NOMO-1 (cell line): ENCODE results near the gene ITGB7.

Source experiments
- DNase-seq, 2 experiments: peaks; one replicate each; lab custom pipeline; 2025; ENCODE audit not compliant: unreplicated experiment in 2 of 2; lab: John Stamatoyannopoulos, UW

The ITGB7 gene

GRCh38 chr12:53151039-53151438 lies 56.0 kb downstream of the ITGB7 start:
- DNase-seq: no peak

- no peak for DNase-seq
Observed at GRCh38 chr12:53147653-53148052, 59.4 kb downstream of the ITGB7 start.

- DNase-seq: no peak
Observed at GRCh38 chr12:53147181-53147580, 59.9 kb downstream of the ITGB7 start.

- DNase-seq: no peak
Observed at GRCh38 chr12:53145383-53146260, 61.4 kb downstream of the ITGB7 start.

GRCh38 chr12:53143355-53143754 lies 63.7 kb downstream of the ITGB7 start:
- no peak for DNase-seq
